Vagina (tissue), 2 donors: ENCODE results near the gene IL17RE.
"Not testable (repeated sequence)": the region's sequence is repeated elsewhere in the genome, so short reads cannot be mapped to it uniquely, and the experiment has no call there.

Experiments
- POLR2A ChIP-seq, 2 donors: fragments of 450-650 bp; IDR thresholded peaks; one replicate each; pipeline ENCODE4 v1.6.1; 2017; ENCODE audit warnings: antibody characterized with exemption in 2 of 2, mild to moderate bottlenecking in 2 of 2, moderate library complexity in 2 of 2
- TF ChIP-seq, protein P1 (sequence below), 3 experiments: fragments of 450-650 bp in 2 of 3; fragments of 200-600 bp in 1 of 3; sonication (generic) in 1 of 3; IDR thresholded peaks; one replicate each; pipeline ENCODE4 v1.5.1; 2017 to 2019; ENCODE audit warnings: antibody characterized with exemption in 3 of 3, mild to moderate bottlenecking in 2 of 3, moderate library complexity in 2 of 3

DNA sequence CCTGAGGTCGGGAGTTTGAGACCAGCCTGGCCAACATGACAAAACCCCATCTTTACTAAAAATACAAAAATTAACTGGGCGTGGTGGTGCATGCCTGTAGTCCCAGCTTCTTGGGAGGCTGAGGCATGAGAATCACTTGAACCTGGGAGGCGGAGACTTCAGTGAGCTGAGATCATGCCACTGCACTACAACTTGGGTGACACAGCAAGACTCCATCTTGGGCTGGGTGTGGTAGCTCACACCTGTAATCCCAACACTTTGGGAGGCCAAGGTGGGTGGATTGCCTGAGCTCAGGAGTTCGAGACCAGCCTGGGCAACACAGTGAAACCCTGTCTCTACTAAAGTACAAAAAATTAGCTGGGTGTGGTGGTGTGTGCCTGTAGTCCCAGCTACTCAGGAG lies 26.4 kb upstream of the IL17RE start:
- not testable (repeated sequence) for TF ChIP-seq POLR2A (IDR thresholded peaks at IDR 0.05)
- TF ChIP-seq, protein P1, sequence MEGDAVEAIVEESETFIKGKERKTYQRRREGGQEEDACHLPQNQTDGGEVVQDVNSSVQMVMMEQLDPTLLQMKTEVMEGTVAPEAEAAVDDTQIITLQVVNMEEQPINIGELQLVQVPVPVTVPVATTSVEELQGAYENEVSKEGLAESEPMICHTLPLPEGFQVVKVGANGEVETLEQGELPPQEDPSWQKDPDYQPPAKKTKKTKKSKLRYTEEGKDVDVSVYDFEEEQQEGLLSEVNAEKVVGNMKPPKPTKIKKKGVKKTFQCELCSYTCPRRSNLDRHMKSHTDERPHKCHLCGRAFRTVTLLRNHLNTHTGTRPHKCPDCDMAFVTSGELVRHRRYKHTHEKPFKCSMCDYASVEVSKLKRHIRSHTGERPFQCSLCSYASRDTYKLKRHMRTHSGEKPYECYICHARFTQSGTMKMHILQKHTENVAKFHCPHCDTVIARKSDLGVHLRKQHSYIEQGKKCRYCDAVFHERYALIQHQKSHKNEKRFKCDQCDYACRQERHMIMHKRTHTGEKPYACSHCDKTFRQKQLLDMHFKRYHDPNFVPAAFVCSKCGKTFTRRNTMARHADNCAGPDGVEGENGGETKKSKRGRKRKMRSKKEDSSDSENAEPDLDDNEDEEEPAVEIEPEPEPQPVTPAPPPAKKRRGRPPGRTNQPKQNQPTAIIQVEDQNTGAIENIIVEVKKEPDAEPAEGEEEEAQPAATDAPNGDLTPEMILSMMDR (IDR thresholded peaks at IDR 0.05): not testable (repeated sequence)
